Ureter (tissue), 1 donor: Measurements from ENCODE around the gene SOX5. TPM values are rescaled to one million over a fixed set of nuclear protein-coding genes. Genes with fewer than 3 reads are reported as not detected.

Experiments used
- DNase-seq: peaks from one replicate; pipeline ENCODE4 v3.0.0-alpha.2; 2020; ENCODE audit warnings: low spot score
- total RNA-seq: library from RNA; stranded (reverse); gene quantifications from one replicate; pipeline ENCODE4 v1.2.4, GENCODE V29; 2023
- donor health status: DM: yes; HTN: yes; CAD: no.

SOX5 gene
- total RNA-seq, 1 donor from 2014 or later: 23.5 TPM

- DNase-seq: no peak
These were observed 348.6 kb downstream of the SOX5 start for GRCh38 chr12:23600919-23601318.

GRCh38 chr12:23596568-23596967, 352.9 kb downstream of the SOX5 start:
- DNase-seq: no peak

GRCh38 chr12:23587833-23588559, 361.5 kb downstream of the SOX5 start:
- DNase-seq: no peak

- DNase-seq: no peak
These were observed 363.7 kb downstream of the SOX5 start for GRCh38 chr12:23585782-23586163.

GRCh38 chr12:23585156-23585781, 364.2 kb downstream of the SOX5 start:
- no peak for DNase-seq

- DNase-seq: no peak
These were observed 367.6 kb downstream of the SOX5 start for GRCh38 chr12:23581913-23582312.

GRCh38 chr12:23579257-23579656, 370.2 kb downstream of the SOX5 start:
- no peak for DNase-seq

- DNase-seq: no peak
These were observed 373.1 kb downstream of the SOX5 start for GRCh38 chr12:23576372-23576771.

- no peak for DNase-seq
These were observed 380.1 kb downstream of the SOX5 start for GRCh38 chr12:23569356-23569755.

GRCh38 chr12:23566133-23566532, 383.3 kb downstream of the SOX5 start:
- DNase-seq: no peak

GRCh38 chr12:23564451-23565152, 384.9 kb downstream of the SOX5 start:
- DNase-seq: no peak

- no peak for DNase-seq
These were observed 387.8 kb downstream of the SOX5 start for GRCh38 chr12:23561364-23562345.

GRCh38 chr12:23560611-23561010, 388.9 kb downstream of the SOX5 start:
- DNase-seq: no peak

GRCh38 chr12:23559268-23559753, 390.2 kb downstream of the SOX5 start:
- DNase-seq: no peak

- no peak for DNase-seq
These were observed 392.8 kb downstream of the SOX5 start for GRCh38 chr12:23556661-23557060.

GRCh38 chr12:23555825-23556207, 393.7 kb downstream of the SOX5 start:
- no peak for DNase-seq

GRCh38 chr12:23555180-23555824, 394.2 kb downstream of the SOX5 start:
- no peak for DNase-seq

- no peak for DNase-seq
These were observed 397.1 kb downstream of the SOX5 start for GRCh38 chr12:23552417-23552816.

- no peak for DNase-seq
These were observed 398.7 kb downstream of the SOX5 start for GRCh38 chr12:23550753-23551152.

- DNase-seq: no peak
These were observed 400.7 kb downstream of the SOX5 start for GRCh38 chr12:23548742-23549141.

- DNase-seq: no peak
These were observed 402.7 kb downstream of the SOX5 start for GRCh38 chr12:23546756-23547155.
